Inflammatory macrophage treated with lipopolysaccharide for 4 hours (primary cell): Measurements from ENCODE around the gene MRE11.
"Not testable (repeated sequence)": the region's sequence is repeated elsewhere in the genome, so short reads cannot be mapped to it uniquely, and the experiment has no call there.

Source experiments
- DNase-seq: peaks from one replicate; pipeline ENCODE4 v3.0.0-alpha.2; 2020

Gene MRE11

GRCh38 chr11:94418123-94418765 lies 75.4 kb downstream of the MRE11 start:
- DNase-seq, result no peak

- peak; percentile 30 for DNase-seq
Observed at GRCh38 chr11:94417386-94417987, 76.2 kb downstream of the MRE11 start.

GRCh38 chr11:94405062-94405833 lies 88.4 kb downstream of the MRE11 start:
- no peak for DNase-seq

- DNase-seq, result no peak
Observed at GRCh38 chr11:94402355-94402754, 91.3 kb downstream of the MRE11 start.

GRCh38 chr11:94401773-94402265 lies 91.8 kb downstream of the MRE11 start:
- DNase-seq, result no peak

GRCh38 chr11:94400839-94401772 lies 92.5 kb downstream of the MRE11 start, which contains the start of gene GPR83:
Gene GPR83, minus strand, starts transcription at chr11:94401419. Its CDS starts 172 bp downstream, at chr11:94401247.
- DNase-seq, result no peak

GRCh38 chr11:94400457-94400838 lies 93.2 kb downstream of the MRE11 start:
- no peak for DNase-seq

GRCh38 chr11:94400050-94400449 lies 93.6 kb downstream of the MRE11 start:
- no peak for DNase-seq

GRCh38 chr11:94398101-94398500 lies 95.5 kb downstream of the MRE11 start:
- DNase-seq, result no peak

- no peak for DNase-seq
Observed at GRCh38 chr11:94396282-94396681, 97.4 kb downstream of the MRE11 start.

GRCh38 chr11:94391937-94392336 lies 101.7 kb downstream of the MRE11 start:
- not testable (repeated sequence) for DNase-seq

GRCh38 chr11:94379613-94380012 lies 114.0 kb downstream of the MRE11 start:
- no peak for DNase-seq

- no peak for DNase-seq
Observed at GRCh38 chr11:94376841-94377240, 116.8 kb downstream of the MRE11 start.

GRCh38 chr11:94370576-94370975 lies 123.1 kb downstream of the MRE11 start:
- not testable (repeated sequence) for DNase-seq
